Stimulated activated CD4-positive, alpha-beta T cell treated with anti-CD3 and anti-CD28 coated beads, Interleukin-1b, Interleukin-23, amount 100 ng/mL, for 24 hours (primary cell): Measurements from ENCODE around the gene GSG1L.

ENCODE experiments used
- DNase-seq, 4 experiments: peaks; one replicate each; pipeline ENCODE4 v3.0.0-alpha.2; 2020; ENCODE audit warnings: low read depth in 4 of 4, low spot score in 1 of 4

Gene GSG1L

DNA sequence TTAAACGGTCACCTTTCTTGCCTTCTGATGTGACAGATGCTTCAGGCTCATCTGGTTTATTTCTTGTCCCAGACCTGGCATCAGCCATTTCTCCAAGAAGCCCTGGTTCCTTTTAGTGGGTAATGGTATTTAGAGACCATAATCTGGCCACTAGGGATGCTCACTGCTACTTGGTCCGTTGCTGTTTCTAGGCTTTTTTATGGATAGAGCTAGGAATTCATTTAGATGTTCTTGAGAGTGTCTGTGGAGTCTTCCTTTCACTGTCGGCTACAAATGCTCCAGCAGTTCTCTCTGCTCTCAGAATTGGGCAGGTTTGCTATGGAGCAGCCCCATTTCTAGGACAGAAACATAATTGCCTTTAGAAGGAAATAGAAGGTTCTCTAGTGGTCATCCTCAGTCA lies 299.1 kb downstream of the GSG1L start:
- no peak for DNase-seq

GRCh38 chr16:27762441-27762840 lies 301.1 kb downstream of the GSG1L start:
- DNase-seq = no peak

DNA sequence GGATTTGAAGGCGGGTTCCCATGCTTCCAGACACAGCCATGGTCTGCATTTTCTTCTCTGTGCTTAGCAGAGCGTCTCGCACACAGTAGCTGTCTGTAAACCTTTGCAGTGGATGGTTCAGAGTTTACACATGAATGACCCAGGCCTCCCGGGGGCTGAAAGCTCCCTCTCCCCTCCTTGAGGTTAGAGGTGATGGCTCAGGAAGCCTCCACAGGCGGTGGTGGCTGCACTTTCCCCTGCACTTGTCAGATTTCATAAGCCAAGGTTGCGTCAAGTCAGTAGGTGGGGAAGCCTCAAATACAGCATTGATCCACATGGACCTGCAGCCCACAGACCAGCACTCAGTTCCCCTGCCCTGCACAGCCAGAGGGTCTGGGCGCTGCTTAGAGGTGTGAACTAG lies 301.7 kb downstream of the GSG1L start:
- DNase-seq = no peak

GRCh38 chr16:27760789-27761176 lies 302.7 kb downstream of the GSG1L start:
- no peak for DNase-seq

GRCh38 chr16:27759967-27760788 lies 303.3 kb downstream of the GSG1L start:
- no peak for DNase-seq

- no peak for DNase-seq
These were observed 304.1 kb downstream of the GSG1L start for GRCh38 chr16:27759301-27759871.

DNA sequence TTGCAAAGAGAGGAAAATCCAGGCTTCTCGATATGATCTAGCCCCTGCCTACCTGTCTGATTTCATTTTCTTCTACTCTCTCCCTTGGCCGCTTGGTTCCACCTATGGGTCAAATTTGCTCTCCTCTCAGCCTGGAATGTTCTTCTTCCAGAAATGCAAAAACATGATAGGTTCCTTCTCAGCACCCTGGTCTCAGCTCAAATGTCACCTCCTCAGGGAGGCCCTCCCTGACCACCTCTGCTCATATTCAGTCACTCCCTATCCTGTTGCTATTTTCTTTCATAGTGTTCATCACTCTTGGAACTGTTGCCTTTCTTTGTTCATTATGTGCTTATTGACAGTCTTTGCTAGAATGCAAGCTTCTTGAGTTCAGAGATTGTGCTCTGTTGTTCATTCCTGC lies 305.0 kb downstream of the GSG1L start:
- DNase-seq = no peak

DNA sequence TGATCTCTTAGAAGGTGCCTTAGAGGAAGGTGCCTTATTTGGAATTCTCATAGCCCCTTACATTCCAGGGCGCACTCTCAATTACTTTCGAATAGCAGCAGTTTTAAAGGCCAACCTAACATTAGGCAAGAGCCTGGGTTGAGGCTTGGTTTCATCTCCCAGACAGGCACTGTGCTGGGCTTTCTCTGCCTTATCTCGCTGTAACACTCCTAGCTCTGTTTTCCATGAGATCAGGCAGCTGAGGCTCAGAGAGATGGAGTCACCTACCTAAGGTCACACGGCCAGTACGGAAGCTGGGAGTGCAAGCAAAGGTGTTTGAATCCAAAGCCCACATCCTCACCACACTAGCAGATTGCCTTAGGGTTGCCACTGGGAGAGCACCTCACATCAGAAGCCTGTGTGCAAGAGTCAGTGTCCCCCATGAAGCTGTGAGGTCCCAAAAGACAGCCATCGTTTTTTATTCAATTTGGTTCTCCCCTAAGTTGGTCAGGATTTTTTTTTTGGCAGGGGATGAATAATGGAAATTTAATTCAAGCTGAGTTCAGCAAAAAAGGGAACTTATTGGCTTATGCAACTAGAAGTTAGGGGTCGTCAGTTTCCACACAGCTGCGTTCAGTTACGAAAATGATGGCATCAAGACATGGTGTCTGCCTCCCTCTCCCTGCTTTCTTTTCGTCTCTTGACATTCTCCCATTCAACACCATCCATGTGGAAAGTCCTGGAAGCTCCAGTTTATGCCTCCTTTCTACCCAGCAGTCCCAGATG lies 307.1 kb downstream of the GSG1L start:
- DNase-seq = no peak

GRCh38 chr16:27754788-27755690 lies 308.5 kb downstream of the GSG1L start:
- DNase-seq = no peak

- no peak for DNase-seq
These were observed 310.0 kb downstream of the GSG1L start for GRCh38 chr16:27753563-27753962.

DNA sequence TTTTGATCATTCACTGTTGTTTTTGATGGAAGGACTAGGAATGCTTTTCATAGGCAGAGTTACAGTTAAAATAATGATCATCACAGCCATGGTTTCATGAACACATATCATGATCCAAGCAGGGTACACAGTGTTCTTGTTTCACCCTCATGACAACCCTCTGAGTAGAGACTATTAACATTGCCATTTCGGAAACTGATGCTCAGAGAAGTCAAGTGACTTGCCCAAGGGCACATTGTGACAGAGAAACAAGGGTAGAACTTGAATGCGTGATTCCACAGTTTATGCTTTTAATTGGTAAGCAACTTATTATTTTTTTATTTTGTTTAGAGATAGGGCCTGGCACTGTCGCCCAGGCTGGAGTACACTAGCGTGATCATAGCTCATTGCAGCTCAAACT lies 311.3 kb downstream of the GSG1L start:
- no peak for DNase-seq

- DNase-seq = no peak
These were observed 311.8 kb downstream of the GSG1L start for GRCh38 chr16:27751676-27752075.

DNA sequence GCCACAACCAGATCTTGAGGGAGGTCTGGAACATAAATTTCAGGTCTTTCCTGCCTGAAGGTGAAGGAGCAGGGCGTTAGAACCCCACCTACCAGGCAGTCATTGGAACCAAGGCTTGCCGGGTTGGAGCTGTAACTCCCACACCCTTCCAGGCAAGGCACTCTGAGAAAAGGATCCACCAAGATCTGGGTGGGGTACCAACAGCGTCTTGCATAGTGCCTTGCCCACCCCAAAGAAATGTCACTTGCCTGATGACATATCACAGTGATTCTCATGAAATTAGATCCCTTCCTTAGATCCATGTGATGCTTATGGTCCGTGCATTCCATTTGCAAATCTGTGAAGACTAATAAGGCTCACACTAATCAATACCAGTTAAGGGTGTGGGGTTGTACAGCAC lies 312.3 kb downstream of the GSG1L start:
- DNase-seq = no peak

- no peak for DNase-seq
These were observed 313.6 kb downstream of the GSG1L start for GRCh38 chr16:27749946-27750345.

DNA sequence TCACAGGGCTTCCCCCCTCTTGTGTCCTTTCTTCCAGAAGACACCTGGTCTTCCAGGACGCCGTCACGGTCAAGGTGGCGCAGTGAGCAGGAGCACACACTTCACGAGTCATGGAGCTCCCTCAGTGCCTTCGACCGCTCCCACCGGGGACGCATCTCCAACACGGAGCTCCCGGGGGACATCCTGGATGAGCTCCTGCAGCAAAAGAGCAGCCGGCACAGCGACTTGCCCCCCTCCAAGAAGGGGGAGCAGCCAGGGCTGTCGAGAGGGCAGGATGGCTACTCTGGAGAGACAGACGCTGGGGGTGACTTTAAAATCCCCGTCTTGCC lies 314.0 kb downstream of the GSG1L start:
- DNase-seq = no peak

- DNase-seq = peak in 1 of 4 experiments; percentile 2
These were observed 314.5 kb downstream of the GSG1L start for GRCh38 chr16:27748868-27749546.

- no peak for DNase-seq
These were observed 315.6 kb downstream of the GSG1L start for GRCh38 chr16:27747946-27748345.

DNA sequence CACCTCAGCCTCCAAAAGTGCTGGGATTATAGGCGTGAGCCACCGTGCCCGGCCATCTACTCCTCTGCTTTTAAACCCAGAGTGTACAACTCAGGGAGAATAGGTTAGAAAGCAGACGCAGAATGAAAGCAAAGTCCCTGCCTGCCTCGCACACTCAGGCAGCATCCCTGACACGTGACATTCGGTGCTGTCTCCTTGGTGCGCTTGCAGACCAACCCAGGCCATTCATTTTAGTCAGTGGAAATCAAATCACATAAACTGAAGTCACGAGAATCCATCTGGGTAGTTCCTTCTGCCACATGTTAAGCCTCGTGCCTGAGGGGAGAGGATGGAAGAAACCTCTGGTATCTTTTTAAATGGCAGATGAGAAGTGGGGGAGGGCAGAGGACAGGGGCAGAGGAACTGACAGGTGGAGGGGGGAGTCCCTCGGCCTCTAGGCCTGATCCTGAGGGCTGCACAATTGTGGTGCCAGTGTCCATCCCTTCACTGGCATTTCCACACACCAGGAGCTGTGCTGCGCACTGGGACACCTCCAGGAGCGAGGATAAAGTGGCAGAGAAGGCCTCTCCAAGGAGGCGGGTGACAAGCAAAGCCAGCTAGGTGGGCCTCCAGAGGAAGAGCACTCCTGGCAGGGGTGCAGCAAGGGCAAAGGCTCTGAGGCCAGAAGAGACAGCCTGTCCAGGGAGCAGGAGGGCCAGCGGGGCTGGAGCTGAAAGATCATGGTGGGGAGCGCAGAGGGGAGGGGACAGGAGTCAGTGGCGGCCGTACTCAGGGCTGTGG lies 317.2 kb downstream of the GSG1L start:
- DNase-seq = no peak

DNA sequence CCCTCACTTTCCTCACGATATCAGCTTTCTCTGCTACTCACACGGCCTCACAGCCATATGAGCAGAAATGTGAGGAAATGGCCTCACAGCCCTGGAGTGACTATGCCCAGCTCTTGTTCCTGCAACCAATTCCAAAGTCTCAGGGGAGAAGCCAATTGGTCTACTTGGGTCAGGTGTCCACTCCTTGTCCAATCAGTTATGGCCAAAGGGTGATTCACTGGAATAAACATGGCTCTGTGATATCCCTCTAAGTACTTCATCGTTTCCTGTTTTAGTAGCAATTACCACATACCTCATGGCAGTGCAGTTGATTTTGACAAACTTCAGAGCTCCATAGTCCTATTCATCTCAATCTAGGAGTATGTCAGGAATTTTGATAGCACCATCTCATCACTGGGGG lies 318.2 kb downstream of the GSG1L start:
- DNase-seq = no peak

DNA sequence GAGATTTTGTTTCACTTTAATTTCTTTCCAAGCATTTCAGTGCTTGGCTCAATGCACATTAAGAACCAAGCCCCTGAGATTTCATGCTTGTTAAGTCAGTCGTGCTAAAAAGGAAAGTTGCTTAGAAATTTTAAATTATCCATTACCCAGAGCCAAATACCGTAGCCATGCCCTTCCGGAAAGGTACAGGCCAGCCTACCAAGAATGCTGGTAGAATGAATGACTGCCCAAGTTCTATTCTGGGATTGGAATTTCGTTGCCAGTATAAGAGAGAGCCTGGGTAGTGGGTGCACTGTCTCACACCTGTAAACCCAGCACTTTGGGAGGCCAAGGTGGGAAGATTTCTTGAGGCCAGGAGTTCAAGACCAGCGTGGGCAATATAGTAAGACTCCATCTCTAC lies 319.6 kb downstream of the GSG1L start:
- DNase-seq = no peak
